ENCODE measurements around the gene DEF6.

DNA sequence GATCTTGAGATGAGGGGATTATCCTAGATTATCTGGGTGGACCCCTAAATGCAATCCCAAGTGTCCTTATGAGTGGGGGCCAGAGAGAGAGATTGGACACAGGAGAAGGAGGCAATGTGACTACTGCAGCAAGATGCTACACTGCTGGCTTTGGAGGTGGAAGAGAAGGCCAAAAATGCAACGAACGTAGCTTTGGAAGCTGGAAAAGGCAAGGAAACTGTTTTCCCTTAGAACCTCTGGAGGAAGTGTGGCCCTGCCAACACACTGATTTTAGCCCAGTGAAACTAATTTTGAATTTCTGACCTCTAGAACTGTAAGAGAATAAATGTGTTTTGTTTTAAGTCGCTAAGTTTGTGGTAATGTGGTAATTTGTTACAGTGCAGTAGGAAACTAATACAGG is 60.5 kb downstream of the DEF6 start:
- TF ChIP-seq, protein P1, sequence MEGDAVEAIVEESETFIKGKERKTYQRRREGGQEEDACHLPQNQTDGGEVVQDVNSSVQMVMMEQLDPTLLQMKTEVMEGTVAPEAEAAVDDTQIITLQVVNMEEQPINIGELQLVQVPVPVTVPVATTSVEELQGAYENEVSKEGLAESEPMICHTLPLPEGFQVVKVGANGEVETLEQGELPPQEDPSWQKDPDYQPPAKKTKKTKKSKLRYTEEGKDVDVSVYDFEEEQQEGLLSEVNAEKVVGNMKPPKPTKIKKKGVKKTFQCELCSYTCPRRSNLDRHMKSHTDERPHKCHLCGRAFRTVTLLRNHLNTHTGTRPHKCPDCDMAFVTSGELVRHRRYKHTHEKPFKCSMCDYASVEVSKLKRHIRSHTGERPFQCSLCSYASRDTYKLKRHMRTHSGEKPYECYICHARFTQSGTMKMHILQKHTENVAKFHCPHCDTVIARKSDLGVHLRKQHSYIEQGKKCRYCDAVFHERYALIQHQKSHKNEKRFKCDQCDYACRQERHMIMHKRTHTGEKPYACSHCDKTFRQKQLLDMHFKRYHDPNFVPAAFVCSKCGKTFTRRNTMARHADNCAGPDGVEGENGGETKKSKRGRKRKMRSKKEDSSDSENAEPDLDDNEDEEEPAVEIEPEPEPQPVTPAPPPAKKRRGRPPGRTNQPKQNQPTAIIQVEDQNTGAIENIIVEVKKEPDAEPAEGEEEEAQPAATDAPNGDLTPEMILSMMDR (IDR thresholded peaks at IDR 0.05; ENCODE audit: low read depth, low read length): no peak
- no peak for TF ChIP-seq EZH2phosphoT487 (IDR thresholded peaks at IDR 0.05; ENCODE audit: low read depth)
